GM18861 (cell line): ENCODE data around the gene MESP1.

Experiments
- ATAC-seq: cut with Tn5 transposase; IDR thresholded peaks from one replicate; pipeline ENCODE4 v1.9.1; 2021; ENCODE audit not compliant: unreplicated experiment

MESP1 gene

GRCh38 chr15:89732451-89733172 lies 18.4 kb downstream of the MESP1 start:
- no peak for ATAC-seq

DNA sequence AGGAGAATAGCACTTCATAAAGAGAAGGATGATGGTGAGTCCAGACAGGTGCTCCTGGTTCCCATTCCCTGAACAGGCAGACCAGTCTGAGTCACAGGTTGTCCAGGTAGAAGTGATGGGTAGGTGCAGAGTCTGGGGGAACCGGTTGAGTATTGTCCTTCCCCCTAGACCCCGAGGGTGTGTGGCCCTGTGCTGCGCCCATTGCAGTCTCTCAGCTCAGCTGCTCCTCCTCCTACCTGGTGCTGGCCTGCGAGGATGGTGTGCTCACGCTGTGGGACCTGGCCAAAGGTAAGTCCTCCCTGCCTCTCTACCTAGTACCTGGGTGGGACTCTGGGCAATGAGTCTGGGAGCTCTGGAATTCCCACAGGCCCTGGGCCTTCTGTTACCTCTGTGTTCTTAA lies 19.8 kb downstream of the MESP1 start:
- no peak for ATAC-seq

GRCh38 chr15:89728254-89728653 lies 22.8 kb downstream of the MESP1 start:
- no peak for ATAC-seq

DNA sequence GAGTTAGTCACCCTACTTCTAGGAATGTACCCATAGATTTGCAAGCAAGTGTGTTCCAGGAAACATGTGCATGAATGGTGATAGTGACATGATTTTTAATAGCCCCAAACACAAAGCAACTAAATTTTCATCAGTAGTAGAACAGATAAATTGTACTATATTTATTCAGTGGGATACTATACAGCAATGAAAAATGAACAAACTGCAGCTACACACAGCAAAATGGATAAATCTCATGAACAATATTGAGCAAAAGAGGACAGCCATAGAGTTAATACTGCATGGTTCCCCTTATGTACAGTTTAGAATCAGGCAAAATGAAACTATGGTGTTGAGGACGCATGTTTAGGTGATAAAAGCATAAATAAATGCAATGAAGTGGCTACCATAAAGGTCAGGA lies 26.0 kb downstream of the MESP1 start:
- ATAC-seq: no peak

GRCh38 chr15:89724621-89725020 lies 26.4 kb downstream of the MESP1 start:
- ATAC-seq: no peak

GRCh38 chr15:89723031-89723430 lies 28.0 kb downstream of the MESP1 start:
- no peak for ATAC-seq

DNA sequence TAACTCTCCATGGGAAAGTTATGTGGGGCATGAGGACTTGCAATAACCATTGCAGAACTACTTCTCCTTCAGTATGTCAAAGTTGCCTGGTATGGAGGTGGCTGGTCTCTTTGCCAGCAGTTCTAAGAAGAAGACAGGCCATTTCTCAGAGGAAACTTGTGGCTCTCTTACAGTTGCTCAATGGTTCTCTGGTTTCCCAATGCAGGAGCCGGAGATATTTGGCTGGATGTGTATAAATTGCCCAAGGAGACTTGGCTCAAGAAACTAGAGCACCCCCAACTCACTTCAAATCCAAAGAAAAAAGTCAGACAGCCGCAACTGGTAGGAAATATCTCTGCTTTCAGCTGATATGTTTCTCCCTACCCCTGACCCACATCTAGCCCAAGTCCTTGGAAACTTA lies 36.3 kb downstream of the MESP1 start:
- no peak for ATAC-seq

DNA sequence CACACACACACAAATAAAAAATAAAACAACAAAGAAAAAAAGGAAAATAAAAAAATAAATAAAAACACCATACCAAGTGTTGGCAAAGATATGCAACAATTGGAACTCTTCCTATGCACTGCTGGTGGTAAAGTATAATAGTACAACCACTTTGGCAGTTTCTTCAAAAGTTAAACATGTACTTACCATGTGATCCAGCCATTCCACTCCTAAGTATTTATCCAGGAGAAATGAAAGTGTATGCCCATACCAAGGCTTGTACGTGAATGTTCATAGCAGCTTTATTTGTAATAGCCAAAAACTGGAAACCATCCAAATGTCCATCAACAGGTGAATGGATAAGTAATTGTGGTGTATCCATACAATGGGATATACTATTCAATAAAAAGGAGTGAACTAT lies 43.5 kb downstream of the MESP1 start:
- no peak for ATAC-seq

GRCh38 chr15:89704411-89704810 lies 46.6 kb downstream of the MESP1 start:
- no peak for ATAC-seq
